Measurements from ENCODE around the gene FAM114A2.
"Not testable (repeated sequence)": the region's sequence is repeated elsewhere in the genome, so short reads cannot be mapped to it uniquely, and the experiment has no call there.

FAM114A2 gene

DNA sequence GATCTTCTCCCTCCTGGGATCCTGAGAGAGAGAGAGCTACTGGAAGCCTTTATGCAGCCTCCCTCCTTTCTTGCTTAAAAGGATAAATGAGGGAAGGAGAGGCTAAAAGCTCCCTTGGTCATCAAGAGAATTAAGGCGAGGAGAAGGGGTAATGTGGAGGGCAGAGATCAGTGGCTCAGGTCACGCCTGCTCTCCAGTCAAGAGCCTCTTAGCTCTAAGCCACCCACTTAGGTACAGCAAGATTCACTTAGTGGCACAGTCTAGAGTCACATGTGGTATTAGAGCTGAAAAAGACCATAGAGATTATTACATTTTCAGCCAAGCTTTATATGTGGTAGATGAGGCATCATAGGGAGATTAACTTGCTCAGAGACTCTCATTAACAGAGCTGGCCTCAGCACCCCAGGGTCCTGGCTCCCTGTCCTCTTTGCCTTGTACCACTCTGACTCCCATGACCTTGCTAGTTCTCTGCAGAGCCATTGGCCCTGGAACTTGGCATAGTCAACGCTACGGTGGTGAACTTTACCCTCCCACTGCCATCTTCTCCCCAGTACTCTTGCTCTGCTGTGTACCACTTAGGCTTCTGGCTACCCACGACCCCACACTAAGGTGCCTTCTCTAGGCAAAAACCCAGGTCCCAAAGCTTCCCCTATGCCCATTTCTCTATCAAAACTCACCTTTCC, 37.7 kb upstream of the FAM114A2 start:
- H2BK120ac ChIP-seq (ENCODE audit: insufficient read depth, low read length, poor library complexity): no peak overlapping the region
- H3K4me2 ChIP-seq (ENCODE audit: low read length): no peak overlapping the region
- no peak for DNase-seq
- H3K27ac ChIP-seq (ENCODE audit: low read depth, low read length): no peak overlapping the region
- no peak overlapping the region for H2BK12ac ChIP-seq (ENCODE audit: low read length)
- no peak overlapping the region for H4K8ac ChIP-seq (ENCODE audit: low read depth, low read length)
- H3K79me1 ChIP-seq (ENCODE audit: low read length): no peaks in the 10 kb centered on the region
- H3K9me3 ChIP-seq (ENCODE audit: insufficient read depth, low read depth, low read length): no peaks in the 10 kb centered on the region
- H3K4me3 ChIP-seq (ENCODE audit: low read depth, low read length): no peak overlapping the region
- H3K14ac ChIP-seq (ENCODE audit: low read length): no peak overlapping the region
- H2BK5ac ChIP-seq (ENCODE audit: low read depth, low read length, poor library complexity): no peak overlapping the region
- H4K91ac ChIP-seq (ENCODE audit: low read depth, low read length): no peak overlapping the region
- peaks cover 2 to 3% of the 10 kb centered on the region in 2 experiments for H3K4me1 ChIP-seq (ENCODE audit: control insufficient read depth in 1 of 2, insufficient read depth in 2 of 2, low read length in 2 of 2)
- H3K4ac ChIP-seq (ENCODE audit: low read depth, low read length): no peak overlapping the region
- no peak overlapping the region for H3K9ac ChIP-seq (ENCODE audit: low read length)
- no peak overlapping the region for H4K12ac ChIP-seq (ENCODE audit: low read depth, low read length)
- no peaks in the 10 kb centered on the region for H3K79me2 ChIP-seq (ENCODE audit: control insufficient read depth, insufficient read depth, low read length, poor library complexity)
- no peaks in the 10 kb centered on the region for H3K36me3 ChIP-seq (ENCODE audit: control insufficient read depth in 1 of 2, insufficient read depth in 2 of 2, low read length in 2 of 2)
- H2AFZ ChIP-seq (ENCODE audit: insufficient read depth, low read length, poor library complexity): no peak overlapping the region
- H3K27me3 ChIP-seq (ENCODE audit: insufficient read depth, low read length): no peaks in the 10 kb centered on the region
- H3K18ac ChIP-seq (ENCODE audit: low read length): no peak overlapping the region
- no CpG with 5 or more reads among the region's 5 CpGs for WGBS (ENCODE audit: extremely low coverage, insufficient coverage, insufficient read length)
- H2AK5ac ChIP-seq (ENCODE audit: low read length): no peak overlapping the region
- H3K23ac ChIP-seq (ENCODE audit: low read length): no peak overlapping the region

DNA sequence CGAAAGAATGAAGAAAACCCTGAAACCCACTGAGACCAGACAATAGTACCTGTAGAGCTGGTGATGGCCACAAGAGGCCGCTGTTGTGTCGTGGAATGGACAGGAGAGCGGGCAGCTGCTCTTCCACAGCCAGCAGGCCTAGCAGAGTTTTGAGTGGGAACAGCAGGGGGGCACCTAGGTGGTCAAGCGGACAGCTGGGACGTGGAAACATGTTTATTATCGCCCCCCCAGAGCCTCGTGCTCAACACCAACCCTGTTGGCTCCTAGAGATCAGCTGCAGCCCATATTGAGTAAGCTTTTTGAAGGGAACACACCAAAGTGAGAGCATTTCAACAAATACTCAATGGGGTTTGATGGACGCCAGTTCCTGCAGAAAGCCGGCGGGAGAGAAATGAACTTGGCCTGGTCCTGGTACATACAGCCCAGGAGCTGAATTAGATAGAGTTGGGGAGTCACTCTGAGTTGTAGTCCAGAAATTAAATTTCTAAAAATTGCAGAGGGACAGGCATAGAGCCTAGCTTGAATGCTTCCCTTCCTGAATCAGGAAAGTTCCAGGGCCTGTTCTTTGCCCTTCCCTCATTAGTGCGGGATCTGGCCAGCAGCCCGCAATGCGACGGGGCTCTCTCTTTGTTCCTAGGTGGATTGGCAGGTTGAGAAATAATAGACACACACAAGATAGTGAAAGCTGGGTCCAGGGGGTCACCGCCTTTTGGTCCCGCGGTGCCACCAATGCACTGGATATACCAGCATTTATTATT, 33.9 kb upstream of the FAM114A2 start:
- no peak overlapping the region for H2BK5ac ChIP-seq (ENCODE audit: low read depth, low read length, poor library complexity)
- DNase-seq: peak; percentile 56 to 87
- H3K79me1 ChIP-seq (ENCODE audit: low read length): no peaks in the 10 kb centered on the region
- H4K91ac ChIP-seq (ENCODE audit: low read depth, low read length): peak overlapping the region; percentile 28
- no peak overlapping the region for H2BK120ac ChIP-seq (ENCODE audit: insufficient read depth, low read length, poor library complexity)
- H3K4me2 ChIP-seq (ENCODE audit: low read length): no peak overlapping the region
- no peaks in the 10 kb centered on the region for H3K9me3 ChIP-seq (ENCODE audit: insufficient read depth, low read depth, low read length)
- peak overlapping the region; percentile 57 for H2AFZ ChIP-seq (ENCODE audit: insufficient read depth, low read length, poor library complexity)
- no peak overlapping the region for H3K14ac ChIP-seq (ENCODE audit: low read length)
- H3K36me3 ChIP-seq (ENCODE audit: control insufficient read depth in 1 of 2, insufficient read depth in 2 of 2, low read length in 2 of 2): no peaks in the 10 kb centered on the region
- WGBS (ENCODE audit: extremely low coverage, insufficient coverage, insufficient read length): no CpG with 5 or more reads among the region's 18 CpGs
- no peak overlapping the region for H3K23ac ChIP-seq (ENCODE audit: low read length)
- peak overlapping the region; percentile 57 for H4K8ac ChIP-seq (ENCODE audit: low read depth, low read length)
- H3K4ac ChIP-seq (ENCODE audit: low read depth, low read length): no peak overlapping the region
- H3K4me3 ChIP-seq (ENCODE audit: low read depth, low read length): no peak overlapping the region
- H3K79me2 ChIP-seq (ENCODE audit: control insufficient read depth, insufficient read depth, low read length, poor library complexity): no peaks in the 10 kb centered on the region
- no peak overlapping the region for H3K9ac ChIP-seq (ENCODE audit: low read length)
- H3K27ac ChIP-seq (ENCODE audit: low read depth, low read length): no peak overlapping the region
- H3K27me3 ChIP-seq (ENCODE audit: insufficient read depth, low read length): no peaks in the 10 kb centered on the region
- H2AK5ac ChIP-seq (ENCODE audit: low read length): peak overlapping the region; percentile 47
- H2BK12ac ChIP-seq (ENCODE audit: low read length): peak overlapping the region; percentile 79
- no peak overlapping the region for H4K12ac ChIP-seq (ENCODE audit: low read depth, low read length)
- H3K4me1 ChIP-seq (ENCODE audit: control insufficient read depth in 1 of 2, insufficient read depth in 2 of 2, low read length in 2 of 2): peaks cover 2 to 3% of the 10 kb centered on the region in 2 experiments
- H3K18ac ChIP-seq (ENCODE audit: low read length): no peak overlapping the region

DNA sequence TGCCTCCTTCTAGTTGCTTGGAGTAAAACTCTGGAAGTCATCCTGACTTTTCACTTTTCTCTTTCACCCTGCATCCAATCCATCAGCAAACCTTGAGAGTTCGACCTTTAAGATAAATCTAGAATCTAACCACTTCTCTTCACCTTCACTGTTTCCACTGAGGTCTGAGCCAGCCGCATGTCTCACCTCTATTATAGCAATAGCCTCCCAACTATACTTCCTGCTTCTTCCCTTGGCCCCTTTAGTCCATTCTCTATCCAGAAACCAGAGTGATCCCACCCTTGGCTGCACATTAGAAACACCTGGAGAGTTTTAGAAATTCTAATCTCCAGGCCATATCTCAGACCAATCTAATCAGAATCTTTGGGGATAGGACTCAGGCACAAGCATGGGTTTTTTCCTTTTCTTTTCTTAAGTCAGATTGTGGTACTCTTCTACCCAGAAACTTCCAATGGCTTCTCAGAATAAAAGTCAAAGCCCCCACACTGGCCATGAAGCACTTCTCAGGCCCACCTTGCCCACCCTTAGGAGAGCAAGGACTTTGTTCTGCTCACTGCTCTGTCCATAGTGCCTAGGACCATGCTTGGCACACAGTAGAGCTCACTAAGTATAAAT, 33.2 kb upstream of the FAM114A2 start:
- Histone ChIP-seq H3K4me1 (ENCODE audit: control insufficient read depth in 1 of 2, insufficient read depth in 2 of 2, low read length in 2 of 2) (peaks cover 2 to 3% of the 10 kb centered on the region in 2 experiments), H2AFZ (ENCODE audit: insufficient read depth, low read length, poor library complexity) (no peak overlapping the region), H3K18ac (ENCODE audit: low read length) (no peak overlapping the region), H4K12ac (ENCODE audit: low read depth, low read length) (no peak overlapping the region), H3K79me2 (ENCODE audit: control insufficient read depth, insufficient read depth, low read length, poor library complexity) (no peaks in the 10 kb centered on the region), H3K79me1 (ENCODE audit: low read length) (no peaks in the 10 kb centered on the region), H3K14ac (ENCODE audit: low read length) (no peak overlapping the region), H2AK5ac (ENCODE audit: low read length) (no peak overlapping the region), H2BK12ac (ENCODE audit: low read length) (no peak overlapping the region), H3K4me3 (ENCODE audit: low read depth, low read length) (no peak overlapping the region), H3K4ac (ENCODE audit: low read depth, low read length) (no peak overlapping the region), H2BK120ac (ENCODE audit: insufficient read depth, low read length, poor library complexity) (no peak overlapping the region), H4K8ac (ENCODE audit: low read depth, low read length) (no peak overlapping the region), H3K27ac (ENCODE audit: low read depth, low read length) (no peak overlapping the region), H3K9me3 (ENCODE audit: insufficient read depth, low read depth, low read length) (no peaks in the 10 kb centered on the region), H3K27me3 (ENCODE audit: insufficient read depth, low read length) (no peaks in the 10 kb centered on the region), H3K23ac (ENCODE audit: low read length) (no peak overlapping the region), H3K36me3 (ENCODE audit: control insufficient read depth in 1 of 2, insufficient read depth in 2 of 2, low read length in 2 of 2) (no peaks in the 10 kb centered on the region), H3K4me2 (ENCODE audit: low read length) (no peak overlapping the region), H3K9ac (ENCODE audit: low read length) (no peak overlapping the region), H2BK5ac (ENCODE audit: low read depth, low read length, poor library complexity) (no peak overlapping the region), H4K91ac (ENCODE audit: low read depth, low read length) (no peak overlapping the region)
- no peak for DNase-seq
- no CpG with 5 or more reads among the region's 2 CpGs for WGBS (ENCODE audit: extremely low coverage, insufficient coverage, insufficient read length)

DNA sequence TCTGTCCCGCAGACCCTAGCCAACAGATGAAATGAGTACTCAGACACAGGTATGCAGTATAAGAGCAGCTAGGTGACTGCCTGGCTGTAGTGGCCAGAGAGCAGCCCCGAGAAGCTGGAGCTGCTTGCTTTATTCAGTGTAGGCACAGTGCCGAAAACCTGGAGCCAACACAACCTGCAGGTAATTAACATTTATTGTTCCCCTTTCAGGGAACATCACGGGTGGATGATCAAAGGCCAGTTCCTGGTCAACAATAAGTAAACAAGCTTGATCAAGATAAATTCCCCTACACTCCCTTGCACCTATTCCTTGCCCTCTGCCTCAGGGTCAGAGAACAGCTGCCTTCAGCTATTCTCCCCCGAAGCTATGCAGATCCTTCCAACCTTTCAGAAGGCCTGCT, 31.1 kb upstream of the FAM114A2 start:
- H2BK5ac ChIP-seq (ENCODE audit: low read depth, low read length, poor library complexity); H3K4me3 ChIP-seq (ENCODE audit: low read depth, low read length); H3K14ac ChIP-seq (ENCODE audit: low read length); H3K9me3 ChIP-seq (ENCODE audit: insufficient read depth, low read depth, low read length); H2AFZ ChIP-seq (ENCODE audit: insufficient read depth, low read length, poor library complexity); H4K12ac ChIP-seq (ENCODE audit: low read depth, low read length); H2BK120ac ChIP-seq (ENCODE audit: insufficient read depth, low read length, poor library complexity); H3K23ac ChIP-seq (ENCODE audit: low read length); H4K8ac ChIP-seq (ENCODE audit: low read depth, low read length); H3K4me2 ChIP-seq (ENCODE audit: low read length); H3K18ac ChIP-seq (ENCODE audit: low read length); H2AK5ac ChIP-seq (ENCODE audit: low read length); H3K4ac ChIP-seq (ENCODE audit: low read depth, low read length); H3K4me1 ChIP-seq (ENCODE audit: control insufficient read depth in 1 of 2, insufficient read depth in 2 of 2, low read length in 2 of 2); H4K91ac ChIP-seq (ENCODE audit: low read depth, low read length); DNase-seq; H2BK12ac ChIP-seq (ENCODE audit: low read length); H3K9ac ChIP-seq (ENCODE audit: low read length); H3K27ac ChIP-seq (ENCODE audit: low read depth, low read length); H3K79me1 ChIP-seq (ENCODE audit: low read length); H3K27me3 ChIP-seq (ENCODE audit: insufficient read depth, low read length); H3K79me2 ChIP-seq (ENCODE audit: control insufficient read depth, insufficient read depth, low read length, poor library complexity); H3K36me3 ChIP-seq (ENCODE audit: control insufficient read depth in 1 of 2, insufficient read depth in 2 of 2, low read length in 2 of 2): not testable (repeated sequence)
- WGBS (ENCODE audit: extremely low coverage, insufficient coverage, insufficient read length): no CpG with 5 or more reads among the region's 5 CpGs
